Calu3 (cell line): ENCODE measurements around the gene SEMA4G. TPM values are rescaled to one million over a fixed set of nuclear protein-coding genes. Genes with fewer than 3 reads are reported as not detected.

Experiments
- BruUV-seq: library from RNA; stranded (reverse); fragments of 400-500 nt; replicated peaks from 2 replicates; lab custom pipeline; 2021; lab: Mats Ljungman, UMichigan
- CTCF ChIA-PET: fragments of 300-600 bp; sonication (Branson Sonifier 250); formaldehyde crosslinking; loops from one replicate; lab custom pipeline; 2022; ENCODE audit warnings: antibody characterized with exemption; lab: Charles Lee
- DNase-seq: peaks from one replicate; pipeline ENCODE4 v3.0.0; 2022
- H3K27ac Mint-ChIP-seq: one replicate; pipeline ENCODE4 v1.8.0; 2022; ENCODE audit warnings: mixed read lengths; ENCODE audit not compliant: unreplicated experiment
- H3K27me3 Mint-ChIP-seq: one replicate; pipeline ENCODE4 v1.8.0; 2022; ENCODE audit warnings: mixed read lengths; ENCODE audit not compliant: unreplicated experiment
- H3K36me3 Mint-ChIP-seq: one replicate; pipeline ENCODE4 v1.8.0; 2022; ENCODE audit warnings: mild to moderate bottlenecking, moderate library complexity, mixed read lengths; ENCODE audit not compliant: insufficient read depth, unreplicated experiment
- H3K4me1 Mint-ChIP-seq: one replicate; pipeline ENCODE4 v1.8.0; 2022; ENCODE audit warnings: mild to moderate bottlenecking, low read depth, mixed read lengths; ENCODE audit not compliant: unreplicated experiment
- H3K4me3 Mint-ChIP-seq: one replicate; pipeline ENCODE4 v1.8.0; 2022; ENCODE audit warnings: mild to moderate bottlenecking, low read depth, moderate library complexity, mixed read lengths; ENCODE audit not compliant: unreplicated experiment
- H3K9me3 Mint-ChIP-seq: one replicate; pipeline ENCODE4 v1.8.0; 2022; ENCODE audit warnings: low read depth, mixed read lengths; ENCODE audit not compliant: unreplicated experiment
- CTCF ChIP-seq: fragments of 200-600 bp; IDR thresholded peaks from one replicate; pipeline ENCODE4 v1.8.0; 2022; ENCODE audit warnings: antibody characterized with exemption; ENCODE audit not compliant: unreplicated experiment
- intact Hi-C: fragments of 100-400 bp; cut with micrococcal nuclease; formaldehyde crosslinking; loops from one replicate; pipeline ENCODE4 v1.10.0; 2022; ENCODE audit not compliant: unreplicated experiment
- total RNA-seq: library from RNA; stranded (reverse); gene quantifications from 2 replicates; pipeline ENCODE4 v1.2.3, GENCODE V29; 2022

The SEMA4G gene
- total RNA-seq, 1 experiment from 2014 or later = 15.9 TPM

DNA sequence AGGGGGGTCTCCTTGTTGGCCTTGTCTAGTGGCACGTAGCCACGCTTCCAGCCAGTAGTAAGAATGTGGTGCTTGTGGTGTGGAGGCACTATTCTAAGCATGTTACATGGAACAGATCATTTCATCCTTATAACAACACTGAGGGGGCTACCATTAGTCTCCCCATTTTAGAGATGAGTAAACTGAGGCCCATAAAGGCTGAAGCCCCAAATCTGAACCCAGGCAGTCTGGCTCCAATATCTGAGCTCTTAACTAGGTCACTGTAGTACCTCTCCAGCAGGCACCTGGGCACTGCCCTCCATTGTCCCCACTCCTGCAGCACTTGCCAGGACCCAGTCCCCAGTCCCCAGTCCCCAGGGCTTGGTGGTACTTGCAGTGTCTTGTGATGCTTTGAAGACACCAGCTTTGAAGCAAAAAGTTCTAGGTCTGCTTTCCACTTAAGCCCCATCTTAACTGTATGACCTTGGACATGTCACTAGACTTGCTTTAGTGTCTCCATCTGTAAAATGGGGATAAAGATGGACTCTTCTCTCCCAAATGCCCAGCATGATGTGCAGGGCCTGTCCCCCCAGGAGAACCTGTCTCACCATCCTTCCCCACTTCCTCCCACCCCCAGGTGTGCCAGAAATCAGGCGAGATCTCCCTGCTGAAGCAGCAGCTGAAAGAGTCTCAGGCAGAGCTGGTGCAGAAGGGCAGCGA, 36.7 kb downstream of the SEMA4G start:
- no peaks in the 10 kb centered on the region for H3K4me1 Mint-ChIP-seq
- no peak for DNase-seq
- no peaks in the 10 kb centered on the region for H3K27me3 Mint-ChIP-seq
- no peak overlapping the region for H3K27ac Mint-ChIP-seq
- no peaks in the 10 kb centered on the region for H3K9me3 Mint-ChIP-seq
- CTCF ChIA-PET = no interaction called here
- intact Hi-C loops = no loop called here
- TF ChIP-seq CTCF = no peak
- H3K36me3 Mint-ChIP-seq = peaks cover 3% of the 10 kb centered on the region
- no peak overlapping the region for H3K4me3 Mint-ChIP-seq
- no TSS peak for BruUV-seq

- H3K27me3 Mint-ChIP-seq = no peaks in the 10 kb centered on the region
- TF ChIP-seq CTCF = no peak
- DNase-seq = no peak
- no peak overlapping the region for H3K27ac Mint-ChIP-seq
- no peaks in the 10 kb centered on the region for H3K36me3 Mint-ChIP-seq
- CTCF ChIA-PET = no interaction called here
- intact Hi-C loops = no loop called here
- H3K9me3 Mint-ChIP-seq = no peaks in the 10 kb centered on the region
- no peaks in the 10 kb centered on the region for H3K4me1 Mint-ChIP-seq
- BruUV-seq = no TSS peak
- no peak overlapping the region for H3K4me3 Mint-ChIP-seq
These were observed 37.3 kb downstream of the SEMA4G start for GRCh38 chr10:101006593-101007098.

GRCh38 chr10:101007099-101007711, 37.9 kb downstream of the SEMA4G start:
- Mint-ChIP-seq H3K36me3 (no peaks in the 10 kb centered on the region), H3K27ac (no peak overlapping the region), H3K27me3 (no peaks in the 10 kb centered on the region), H3K4me1 (no peaks in the 10 kb centered on the region), H3K9me3 (no peaks in the 10 kb centered on the region), H3K4me3 (no peak overlapping the region)
- DNase-seq = no peak
- CTCF ChIA-PET = no interaction called here
- BruUV-seq = no TSS peak
- intact Hi-C loops = no loop called here
- no peak for TF ChIP-seq CTCF

GRCh38 chr10:101007915-101008822, 38.9 kb downstream of the SEMA4G start:
- TF ChIP-seq CTCF = no peak
- no peaks in the 10 kb centered on the region for H3K9me3 Mint-ChIP-seq
- CTCF ChIA-PET = no interaction called here
- intact Hi-C loops = no loop called here
- H3K4me3 Mint-ChIP-seq = no peak overlapping the region
- H3K27me3 Mint-ChIP-seq = no peaks in the 10 kb centered on the region
- no peak for DNase-seq
- H3K4me1 Mint-ChIP-seq = peaks cover 5% of the 10 kb centered on the region
- no peaks in the 10 kb centered on the region for H3K36me3 Mint-ChIP-seq
- H3K27ac Mint-ChIP-seq = no peak overlapping the region
- no TSS peak for BruUV-seq
